HCT116 (cell line): ENCODE measurements around the gene ARL5C. TPM values are rescaled to one million over a fixed set of nuclear protein-coding genes. Genes with fewer than 3 reads are reported as not detected.

Experiments used
- ATAC-seq: fragments of 200-7000 bp; cut with Tn5 transposase; 2 replicates; pipeline ENCODE4 v1.9.1; 2020; ENCODE audit warnings: mild to moderate bottlenecking, moderate library complexity
- BruUV-seq: library from RNA; stranded (reverse); fragments of 400-500 nt; replicated peaks from 2 replicates; lab custom pipeline; 2021; lab: Mats Ljungman, UMichigan
- CTCF ChIA-PET: fragments of 300-600 bp; sonication (Branson Sonifier 250); formaldehyde crosslinking; loops from one replicate; lab custom pipeline; 2021; ENCODE audit warnings: antibody characterized with exemption; lab: Charles Lee
- POLR2A ChIA-PET: fragments of 300-600, 350-600 bp; sonication (Branson Sonifier 250); formaldehyde crosslinking; loops from one replicate; lab custom pipeline; 2021; ENCODE audit warnings: antibody characterized with exemption; lab: Charles Lee
- RAD21 ChIA-PET, 2 experiments: fragments of 300-600 bp; sonication (Branson Sonifier 250); formaldehyde crosslinking; loops; one replicate each; lab custom pipeline; 2023; ENCODE audit warnings: low total read pairs in 2 of 2; ENCODE audit not compliant: uncharacterized antibody in 2 of 2, unreplicated experiment in 2 of 2, low non-redundant PET in 1 of 2; lab: Charles Lee
- DNase-seq: peaks from one replicate; pipeline ENCODE4 v3.0.0-alpha.2; 2010; ENCODE audit warnings: low read depth, low spot score
- H2AFZ ChIP-seq: fragments of 200-600 bp; shearing (Covaris generic), sonication (generic); 2 replicates; pipeline ENCODE4 v1.6.1; 2017; ENCODE audit warnings: low read depth, mixed run types, mixed read lengths, antibody characterized with exemption, low read length; ENCODE audit not compliant: poor library complexity, severe bottlenecking
- H3K27ac ChIP-seq: 2 replicates; pipeline ENCODE4 v1.5.1; 2012; ENCODE audit warnings: low read depth, low read length
- H3K27me3 ChIP-seq: fragments of 200-600 bp; sonication (generic); 2 replicates; pipeline ENCODE4 v1.6.1; 2016; ENCODE audit warnings: mixed run types, low read length, mixed read lengths; ENCODE audit not compliant: insufficient read depth
- H3K36me3 ChIP-seq, 2 experiments: fragments of 200-500 bp in 1 of 2; fragments of 200-600 bp in 1 of 2; sonication (Bioruptor generic) in 1 of 2; sonication (generic) in 1 of 2; 2 replicates each; pipeline versions ENCODE4 v1.5.1 to v1.6.1; 2014 to 2016; ENCODE audit warnings: low read length in 2 of 2, inconsistent platforms in 1 of 2, mixed read lengths in 1 of 2, mixed run types in 1 of 2; ENCODE audit not compliant: insufficient read depth in 2 of 2, control insufficient read depth in 1 of 2
- H3K4me1 ChIP-seq, 2 experiments: fragments of 200-600 bp in 1 of 2; sonication (generic) in 1 of 2; 2 replicates each; pipeline versions ENCODE4 v1.5.1 to v1.6.1; 2012 to 2017; ENCODE audit warnings: low read length in 2 of 2, inconsistent platforms in 1 of 2, mild to moderate bottlenecking in 1 of 2, mixed read lengths in 1 of 2, mixed run types in 1 of 2, moderate library complexity in 1 of 2; ENCODE audit not compliant: insufficient read depth in 2 of 2, control insufficient read depth in 1 of 2
- H3K4me2 ChIP-seq: fragments of 200-600 bp; sonication (generic); 2 replicates; pipeline ENCODE4 v1.6.1; 2017; ENCODE audit warnings: mixed run types, low read length, mixed read lengths
- H3K4me3 ChIP-seq, 2 experiments: fragments of 200-600 bp in 1 of 2; sonication (generic) in 1 of 2; replicated peaks in 1 of 2; 2 replicates each; pipeline ENCODE4 v1.5.1; 2011 to 2016; ENCODE audit warnings: low read length in 2 of 2, control low read depth in 1 of 2, low read depth in 1 of 2, mild to moderate bottlenecking in 1 of 2, mixed read lengths in 1 of 2, mixed run types in 1 of 2
- H3K79me2 ChIP-seq: fragments of 200-600 bp; sonication (generic); 2 replicates; pipeline ENCODE4 v1.6.1; 2017; ENCODE audit warnings: mild to moderate bottlenecking, mixed run types, low read length, moderate library complexity, mixed read lengths; ENCODE audit not compliant: insufficient read depth
- H3K9ac ChIP-seq: fragments of 200-600 bp; sonication (generic); 2 replicates; pipeline ENCODE4 v1.6.1; 2016; ENCODE audit warnings: low read length, mixed read lengths
- H3K9me2 ChIP-seq: fragments of 200-600 bp; sonication (generic), shearing (Covaris generic); 2 replicates; pipeline ENCODE4 v1.6.1; 2017; ENCODE audit warnings: mixed run types, mild to moderate bottlenecking, moderate library complexity; ENCODE audit not compliant: insufficient read depth
- H3K9me3 ChIP-seq, 2 experiments: fragments of 200-500 bp in 1 of 2; fragments of 200-600 bp in 1 of 2; sonication (Bioruptor generic) in 1 of 2; sonication (generic) in 1 of 2; 2 replicates each; pipeline ENCODE4 v1.6.1; 2014 to 2017; ENCODE audit warnings: low read length in 2 of 2, mixed read lengths in 2 of 2, inconsistent platforms in 1 of 2, low read depth in 1 of 2, mild to moderate bottlenecking in 1 of 2, mixed run types in 1 of 2, moderate library complexity in 1 of 2; ENCODE audit not compliant: control insufficient read depth in 1 of 2, insufficient read depth in 1 of 2
- H4K20me1 ChIP-seq: fragments of 200-600 bp; sonication (generic), shearing (Covaris generic); 2 replicates; pipeline ENCODE4 v1.6.1; 2017; ENCODE audit warnings: mixed run types, mild to moderate bottlenecking, moderate library complexity; ENCODE audit not compliant: insufficient read depth
- CBX3 ChIP-seq: IDR thresholded peaks from 2 replicates; pipeline ENCODE4 v1.6.1; 2012; ENCODE audit warnings: low read depth
- CEBPB ChIP-seq: IDR thresholded peaks from 2 replicates; pipeline ENCODE4 v1.6.1; 2012; ENCODE audit warnings: low read depth
- CTCF ChIP-seq, 3 experiments: fragments of 200-600 bp in 1 of 3; sonication (generic) in 1 of 3; IDR thresholded peaks in 2 of 3; conservative IDR thresholded peaks in 1 of 3; 2 replicates each; pipeline ENCODE4 v1.5.1; 2012 to 2017; ENCODE audit warnings: low read depth in 2 of 3, low read length in 2 of 3, antibody characterized with exemption in 1 of 3, borderline replicate concordance in 1 of 3, control low read depth in 1 of 3, mild to moderate bottlenecking in 1 of 3, mixed read lengths in 1 of 3, mixed run types in 1 of 3, moderate library complexity in 1 of 3; ENCODE audit not compliant: insufficient read depth in 1 of 3
- EGR1 ChIP-seq: IDR thresholded peaks from 2 replicates; pipeline ENCODE4 v1.6.1; 2012; ENCODE audit warnings: low read depth
- ELF1 ChIP-seq: IDR thresholded peaks from 2 replicates; pipeline ENCODE4 v1.6.1; 2012; ENCODE audit warnings: low read depth, borderline replicate concordance
- EZH2phosphoT487 ChIP-seq: fragments of 200-600 bp; IDR thresholded peaks from 2 replicates; pipeline ENCODE4 v1.6.1; 2018; ENCODE audit warnings: antibody characterized with exemption, borderline replicate concordance
- FOSL1 ChIP-seq: IDR thresholded peaks from 2 replicates; pipeline ENCODE4 v1.6.1; 2012; ENCODE audit warnings: low read depth
- JUND ChIP-seq: IDR thresholded peaks from 2 replicates; pipeline ENCODE4 v1.6.1; 2012
- POLR2A ChIP-seq: IDR thresholded peaks from 2 replicates; pipeline ENCODE4 v1.7.0; 2011; ENCODE audit warnings: borderline replicate concordance; ENCODE audit not compliant: insufficient read depth, insufficient read length; ENCODE audit errors: extremely low read depth
- RAD21 ChIP-seq: IDR thresholded peaks from 2 replicates; pipeline ENCODE4 v1.6.1; 2012; ENCODE audit warnings: low read depth, mild to moderate bottlenecking
- SIN3A ChIP-seq: IDR thresholded peaks from 2 replicates; pipeline ENCODE4 v1.6.1; 2012; ENCODE audit warnings: low read depth
- SRF ChIP-seq: IDR thresholded peaks from 2 replicates; pipeline ENCODE4 v1.6.1; 2012; ENCODE audit warnings: low read depth
- TCF7L2 ChIP-seq: IDR thresholded peaks from 2 replicates; pipeline ENCODE4 v1.7.0; 2011; ENCODE audit warnings: borderline replicate concordance, inconsistent platforms; ENCODE audit not compliant: insufficient read depth, insufficient read length; ENCODE audit errors: extremely low read depth
- ZBTB33 ChIP-seq: IDR thresholded peaks from 2 replicates; pipeline ENCODE4 v1.6.1; 2011; ENCODE audit warnings: mild to moderate bottlenecking, low read length, moderate library complexity; ENCODE audit not compliant: insufficient replicate concordance; ENCODE audit errors: extremely low read depth
- ZFX ChIP-seq: fragments of 450-650 bp; IDR thresholded peaks from 2 replicates; pipeline ENCODE4 v1.6.1; 2017
- ZNF274 ChIP-seq: fragments of 200-500 bp; sonication (Bioruptor generic); IDR thresholded peaks from 2 replicates; pipeline ENCODE4 v1.6.1; 2014; ENCODE audit warnings: mild to moderate bottlenecking, low read depth, low read length, inconsistent platforms
- intact Hi-C: fragments of 100-400 bp; cut with micrococcal nuclease; formaldehyde crosslinking; loops from 2 replicates; pipeline ENCODE4 v1.10.0; 2022
- total RNA-seq: library from RNA; stranded (reverse); gene quantifications from one replicate; pipeline ENCODE4 v1.2.1, GENCODE V29; 2021; ENCODE audit not compliant: unreplicated experiment
- TF ChIP-seq, protein P1 (sequence below): IDR thresholded peaks from 2 replicates; pipeline ENCODE4 v1.6.1; 2012; ENCODE audit warnings: low read depth
- TF ChIP-seq, protein P2 (sequence below): IDR thresholded peaks from 2 replicates; pipeline ENCODE4 v1.6.1; 2012

The ARL5C gene
- total RNA-seq, 1 experiment from 2014 or later: not detected

DNA sequence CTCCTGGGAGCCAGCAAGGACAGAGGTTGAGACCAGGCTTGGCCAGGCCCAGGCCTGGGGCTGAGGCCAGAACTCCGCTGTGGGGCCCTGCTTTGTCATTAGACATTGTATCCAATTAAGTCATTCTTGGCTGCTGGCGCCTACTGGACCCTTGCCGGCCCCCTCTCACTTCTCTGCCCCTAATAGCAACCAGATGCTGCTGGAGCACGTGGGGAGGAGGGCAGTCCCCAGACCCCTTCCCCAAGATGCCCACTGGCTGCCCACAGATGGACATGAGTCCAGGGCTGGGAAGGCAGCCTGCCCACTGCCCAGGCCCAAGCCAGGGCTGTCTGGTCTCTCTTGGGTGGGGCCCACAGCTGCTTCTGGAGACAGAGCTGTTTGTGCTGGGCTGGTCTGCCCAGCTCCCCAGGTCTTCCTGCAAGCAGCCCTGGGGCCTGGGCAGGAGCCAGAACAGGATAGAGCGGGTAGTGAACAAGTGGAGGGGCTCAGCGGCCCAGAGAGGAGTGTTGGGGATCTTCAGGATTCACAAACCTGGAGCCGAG, 22.3 kb downstream of the ARL5C start:
- Histone ChIP-seq H3K4me1 (peaks cover 5 to 12% of the 10 kb centered on the region in 2 experiments; a peak in 3 of 4 replicates), H4K20me1 (no peaks in the 10 kb centered on the region), H3K4me3 (no peak overlapping the region), H3K79me2 (no peaks in the 10 kb centered on the region), H3K27me3 (no peaks in the 10 kb centered on the region), H3K4me2 (no peak overlapping the region), H3K9ac (no peak overlapping the region), H3K9me2 (no peaks in the 10 kb centered on the region), H2AFZ (no peak overlapping the region), H3K27ac (no peak overlapping the region), H3K36me3 (no peaks in the 10 kb centered on the region), H3K9me3 (no peaks in the 10 kb centered on the region)
- POLR2A ChIA-PET: no interaction called here
- ATAC-seq: no peak
- RAD21 ChIA-PET: no interaction called here
- DNase-seq: no peak
- CTCF ChIA-PET: interaction anchor here (1.6 kb wide), 2 partner anchors 9 to 160 kb away, joined by 4 to 7 read pairs; no protein-coding TSS in a partner anchor
- BruUV-seq: no TSS peak
- TF ChIP-seq ZBTB33 (no peak), ELF1 (no peak), SIN3A (no peak), SRF (no peak), CTCF (IDR thresholded peaks at IDR 0.05 in 2 of 3, conservative IDR thresholded peaks at IDR 0.05 in 1 of 3; ENCODE audit: borderline replicate concordance in 1 of 3, insufficient read depth in 1 of 3, low read depth in 2 of 3, low read length in 2 of 3) (no peak), ZFX (no peak), ZNF274 (no peak), EZH2phosphoT487 (no peak), JUND (no peak), FOSL1 (no peak), POLR2A (no peak), TCF7L2 (no peak), RAD21 (no peak), EGR1 (no peak), CBX3 (no peak), CEBPB (no peak)
- TF ChIP-seq, protein P1, sequence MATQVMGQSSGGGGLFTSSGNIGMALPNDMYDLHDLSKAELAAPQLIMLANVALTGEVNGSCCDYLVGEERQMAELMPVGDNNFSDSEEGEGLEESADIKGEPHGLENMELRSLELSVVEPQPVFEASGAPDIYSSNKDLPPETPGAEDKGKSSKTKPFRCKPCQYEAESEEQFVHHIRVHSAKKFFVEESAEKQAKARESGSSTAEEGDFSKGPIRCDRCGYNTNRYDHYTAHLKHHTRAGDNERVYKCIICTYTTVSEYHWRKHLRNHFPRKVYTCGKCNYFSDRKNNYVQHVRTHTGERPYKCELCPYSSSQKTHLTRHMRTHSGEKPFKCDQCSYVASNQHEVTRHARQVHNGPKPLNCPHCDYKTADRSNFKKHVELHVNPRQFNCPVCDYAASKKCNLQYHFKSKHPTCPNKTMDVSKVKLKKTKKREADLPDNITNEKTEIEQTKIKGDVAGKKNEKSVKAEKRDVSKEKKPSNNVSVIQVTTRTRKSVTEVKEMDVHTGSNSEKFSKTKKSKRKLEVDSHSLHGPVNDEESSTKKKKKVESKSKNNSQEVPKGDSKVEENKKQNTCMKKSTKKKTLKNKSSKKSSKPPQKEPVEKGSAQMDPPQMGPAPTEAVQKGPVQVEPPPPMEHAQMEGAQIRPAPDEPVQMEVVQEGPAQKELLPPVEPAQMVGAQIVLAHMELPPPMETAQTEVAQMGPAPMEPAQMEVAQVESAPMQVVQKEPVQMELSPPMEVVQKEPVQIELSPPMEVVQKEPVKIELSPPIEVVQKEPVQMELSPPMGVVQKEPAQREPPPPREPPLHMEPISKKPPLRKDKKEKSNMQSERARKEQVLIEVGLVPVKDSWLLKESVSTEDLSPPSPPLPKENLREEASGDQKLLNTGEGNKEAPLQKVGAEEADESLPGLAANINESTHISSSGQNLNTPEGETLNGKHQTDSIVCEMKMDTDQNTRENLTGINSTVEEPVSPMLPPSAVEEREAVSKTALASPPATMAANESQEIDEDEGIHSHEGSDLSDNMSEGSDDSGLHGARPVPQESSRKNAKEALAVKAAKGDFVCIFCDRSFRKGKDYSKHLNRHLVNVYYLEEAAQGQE: no peak
- TF ChIP-seq, protein P2, sequence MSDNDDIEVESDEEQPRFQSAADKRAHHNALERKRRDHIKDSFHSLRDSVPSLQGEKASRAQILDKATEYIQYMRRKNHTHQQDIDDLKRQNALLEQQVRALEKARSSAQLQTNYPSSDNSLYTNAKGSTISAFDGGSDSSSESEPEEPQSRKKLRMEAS: no peak
- intact Hi-C loops: no loop called here
